Colon (tissue), 2 donors: ENCODE results near the gene VEGFB.
"Not testable (repeated sequence)": the region's sequence is repeated elsewhere in the genome, so short reads cannot be mapped to it uniquely, and the experiment has no call there.

Experiments
- FAIRE-seq: peaks from 2 replicates; lab custom pipeline; 2012; peaks lifted over from hg19 to GRCh38; lab: Jason Lieb, UNC
- donor health status: control.
- donor health status: control.

The VEGFB gene

DNA sequence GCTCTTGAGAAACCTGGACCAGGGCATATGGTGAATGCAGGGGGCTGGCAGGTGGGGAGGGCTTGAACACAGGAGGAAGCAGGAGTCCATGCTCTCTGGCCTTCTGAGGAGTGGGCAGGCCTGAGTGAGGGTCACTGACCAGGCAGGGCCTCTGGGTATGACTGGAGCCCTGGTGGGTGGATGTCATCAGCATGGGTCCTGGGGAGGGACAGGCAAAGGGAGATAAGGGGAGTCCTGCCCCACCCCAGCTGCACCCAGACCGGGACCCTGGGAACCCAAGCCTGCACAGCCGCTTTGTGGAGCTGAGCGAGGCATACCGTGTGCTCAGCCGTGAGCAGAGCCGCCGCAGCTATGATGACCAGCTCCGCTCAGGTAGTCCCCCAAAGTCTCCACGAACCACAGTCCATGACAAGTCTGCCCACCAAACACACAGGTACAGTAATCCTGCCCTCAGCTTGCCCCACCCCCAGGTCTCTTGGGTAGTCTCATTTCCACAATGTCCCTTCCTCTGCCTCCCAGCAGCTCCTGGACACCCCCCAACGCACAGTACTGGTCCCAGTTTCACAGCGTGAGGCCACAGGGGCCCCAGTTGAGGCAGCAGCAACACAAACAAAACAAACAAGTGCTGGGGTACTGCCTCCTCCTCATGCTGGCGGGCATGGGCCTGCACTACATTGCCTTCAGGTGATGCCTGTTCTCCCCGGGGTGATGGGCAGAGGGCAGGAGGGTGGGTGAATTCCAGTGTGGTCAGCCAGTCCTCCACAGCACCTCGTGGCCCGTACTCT is 2.0 kb upstream of the VEGFB start:
- FAIRE-seq: no peak

- FAIRE-seq: no peak
Measured at GRCh38 chr11:64232967-64233315, 1.4 kb upstream of the VEGFB start.

GRCh38 chr11:64234647-64235379 is 429 bp downstream of the VEGFB start:
- no peak for FAIRE-seq

DNA sequence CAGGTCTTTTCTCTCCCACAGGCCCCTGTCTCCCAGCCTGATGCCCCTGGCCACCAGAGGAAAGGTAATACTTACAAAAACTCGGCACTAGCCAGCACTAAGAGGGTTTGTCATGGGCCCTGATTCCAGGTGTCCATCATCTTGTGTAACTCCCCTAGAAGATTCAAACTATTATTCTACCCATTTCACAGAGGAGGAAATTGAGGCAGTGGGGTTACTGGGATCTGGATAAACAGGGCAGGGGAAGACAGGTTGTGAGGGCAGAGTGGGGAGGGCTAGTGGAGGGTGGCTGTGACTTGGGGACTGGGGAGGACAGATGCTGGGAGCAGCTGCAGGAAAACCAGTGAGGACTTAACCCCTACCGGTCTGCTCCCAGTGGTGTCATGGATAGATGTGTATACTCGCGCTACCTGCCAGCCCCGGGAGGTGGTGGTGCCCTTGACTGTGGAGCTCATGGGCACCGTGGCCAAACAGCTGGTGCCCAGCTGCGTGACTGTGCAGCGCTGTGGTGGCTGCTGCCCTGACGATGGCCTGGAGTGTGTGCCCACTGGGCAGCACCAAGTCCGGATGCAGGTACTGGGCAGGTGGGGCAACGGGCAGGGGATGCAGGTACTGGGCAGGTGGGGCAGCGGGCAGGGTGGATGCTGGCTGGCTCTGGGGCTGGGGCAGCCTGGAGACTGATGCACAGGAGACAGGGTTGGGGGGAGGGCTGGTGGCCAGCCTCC is 1.2 kb downstream of the VEGFB start:
- FAIRE-seq: no peak

GRCh38 chr11:64237484-64237951 is 3.1 kb downstream of the VEGFB start:
- FAIRE-seq: no peak

- FAIRE-seq: no peak
Measured at GRCh38 chr11:64238076-64238475, 3.7 kb downstream of the VEGFB start.

DNA sequence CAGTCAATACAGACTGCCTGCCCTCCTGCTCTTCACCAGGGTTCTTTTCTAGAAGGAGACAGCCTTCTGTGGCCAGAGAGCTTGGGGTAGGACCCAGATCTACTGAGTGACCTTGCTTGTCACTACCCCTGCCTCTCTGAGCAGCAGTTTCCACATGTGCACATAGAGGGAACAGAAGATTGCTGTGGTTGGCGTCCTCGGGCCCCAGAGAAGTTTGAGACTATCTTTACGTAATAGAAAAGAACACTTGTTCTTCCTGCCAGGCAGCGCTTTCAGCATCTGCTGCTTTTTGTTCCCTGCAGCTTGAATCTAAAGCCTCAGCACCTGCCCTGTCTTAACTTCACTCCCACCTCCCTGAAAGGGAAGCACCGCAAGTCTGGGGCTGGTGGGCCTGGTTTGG is 4.6 kb downstream of the VEGFB start:
- FAIRE-seq: no peak

GRCh38 chr11:64239662-64240434 is 5.5 kb downstream of the VEGFB start:
- no peak for FAIRE-seq

DNA sequence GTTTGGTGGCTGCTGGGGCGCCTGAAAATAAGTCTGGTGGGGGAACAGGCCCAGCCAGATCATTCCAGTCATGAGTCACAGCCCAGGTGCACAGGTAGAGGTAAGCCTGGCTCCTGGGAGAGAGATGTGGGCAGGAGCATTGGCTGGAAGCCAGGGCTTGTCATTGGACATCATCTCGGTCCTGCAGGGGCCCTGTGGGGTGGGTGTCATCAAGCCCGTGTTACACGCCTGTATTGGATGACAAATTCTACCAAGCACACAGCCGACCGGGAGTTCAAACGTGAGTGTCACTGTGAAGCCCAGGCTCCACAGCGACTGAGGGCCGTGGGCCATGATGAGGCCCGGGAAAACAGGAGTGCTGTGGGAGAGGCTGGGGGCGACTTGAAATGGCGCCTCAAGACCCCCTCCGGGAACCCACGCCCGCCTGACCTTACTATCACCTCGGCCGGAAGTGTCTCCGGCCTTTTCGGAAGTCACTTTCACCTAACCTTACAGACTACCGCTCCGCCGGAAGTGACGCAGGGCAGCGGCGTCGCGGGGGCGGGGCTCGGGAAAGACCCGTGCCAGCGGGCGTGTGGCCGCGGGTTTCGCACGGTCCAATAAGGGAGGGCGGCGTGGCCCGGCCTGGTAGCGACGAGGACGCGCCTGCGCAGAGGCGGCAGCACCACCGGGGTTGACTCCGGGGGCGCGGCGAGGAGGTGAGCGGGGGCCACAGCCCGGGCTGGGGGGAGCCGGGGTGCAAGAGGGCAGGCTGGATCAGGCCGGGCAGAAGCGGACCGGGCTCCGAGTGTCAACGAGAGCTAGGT is 6.3 kb downstream of the VEGFB start, which contains the start of gene FKBP2:
FKBP2 (plus strand) TSS at position 661 of the 806 bp plus-strand sequence. CDS start 1,293 bp downstream, outside the sequence.
- FAIRE-seq: no peak

GRCh38 chr11:64241241-64241490 is 6.8 kb downstream of the VEGFB start:
- FAIRE-seq: no peak

DNA sequence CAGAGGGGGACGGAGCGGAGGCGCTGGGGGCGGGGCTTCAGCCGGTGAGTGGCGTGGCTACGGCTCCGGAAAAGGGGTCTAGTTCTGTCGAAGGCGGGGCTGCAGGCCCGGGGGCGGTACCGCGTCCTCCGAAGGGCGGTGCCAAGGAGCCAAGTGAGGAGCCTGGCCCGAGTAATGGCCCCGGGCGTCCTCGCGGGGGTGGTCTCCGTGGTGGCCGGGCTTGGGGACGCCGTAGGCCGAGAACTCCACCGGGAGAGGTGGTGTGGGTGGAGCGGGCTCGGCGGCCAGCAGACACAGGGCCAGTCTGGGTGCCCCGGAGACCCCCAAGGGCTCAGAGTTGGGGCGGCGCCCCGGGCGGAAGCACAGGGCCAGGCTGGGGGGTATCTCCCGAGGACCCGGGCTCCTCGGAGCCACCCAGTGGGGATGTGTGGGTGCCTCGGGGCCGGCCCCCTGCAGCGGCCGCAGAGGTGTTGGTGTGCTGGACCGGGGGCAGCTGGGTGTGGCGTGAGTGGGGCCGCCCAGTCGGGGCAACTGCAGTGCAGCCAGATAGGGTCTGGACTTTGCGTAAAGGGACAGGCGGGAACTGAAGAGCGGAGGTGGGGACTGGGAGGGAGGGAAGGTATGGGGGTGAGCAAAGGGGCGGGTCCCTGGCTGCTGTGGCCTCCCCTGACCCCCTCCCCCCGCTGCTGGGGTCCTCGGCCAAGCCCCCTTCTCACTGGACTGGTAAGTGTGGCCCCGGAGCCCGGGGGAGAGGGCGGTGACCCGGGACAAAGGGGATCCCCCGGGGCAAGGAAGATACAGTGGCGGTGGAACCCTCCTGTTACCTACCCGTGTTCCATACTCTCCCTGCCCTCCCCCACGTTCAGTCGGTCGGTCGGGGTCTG is 7.3 kb downstream of the VEGFB start:
- FAIRE-seq: no peak

DNA sequence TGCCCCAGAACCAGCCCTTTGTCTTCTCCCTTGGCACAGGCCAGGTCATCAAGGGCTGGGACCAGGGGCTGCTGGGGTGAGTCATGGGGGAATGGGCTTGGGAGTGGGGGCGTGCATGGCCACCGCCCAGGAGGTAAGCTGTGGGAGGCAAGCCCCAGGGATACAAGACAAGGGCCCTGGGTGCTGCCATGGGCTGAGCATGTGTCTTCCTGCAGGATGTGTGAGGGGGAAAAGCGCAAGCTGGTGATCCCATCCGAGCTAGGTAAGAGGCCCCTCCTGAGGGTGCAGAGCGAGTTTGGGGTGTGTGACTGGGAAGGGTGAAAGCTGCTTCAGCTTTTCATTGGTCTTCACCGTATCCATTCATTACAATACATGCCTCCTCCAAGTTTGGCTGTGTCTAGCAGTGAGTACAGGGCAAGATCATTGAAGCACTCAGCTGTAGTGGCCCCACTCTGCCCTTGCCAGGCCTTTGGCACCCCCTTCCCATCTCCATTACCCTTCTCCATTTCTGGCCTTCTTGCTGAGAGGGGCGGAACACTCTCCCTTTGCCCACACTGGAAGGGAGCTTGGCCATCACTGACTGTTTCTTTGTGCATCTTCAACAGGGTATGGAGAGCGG is 9.0 kb downstream of the VEGFB start:
- no peak for FAIRE-seq

GRCh38 chr11:64244107-64244506 is 9.7 kb downstream of the VEGFB start:
- no peak for FAIRE-seq

DNA sequence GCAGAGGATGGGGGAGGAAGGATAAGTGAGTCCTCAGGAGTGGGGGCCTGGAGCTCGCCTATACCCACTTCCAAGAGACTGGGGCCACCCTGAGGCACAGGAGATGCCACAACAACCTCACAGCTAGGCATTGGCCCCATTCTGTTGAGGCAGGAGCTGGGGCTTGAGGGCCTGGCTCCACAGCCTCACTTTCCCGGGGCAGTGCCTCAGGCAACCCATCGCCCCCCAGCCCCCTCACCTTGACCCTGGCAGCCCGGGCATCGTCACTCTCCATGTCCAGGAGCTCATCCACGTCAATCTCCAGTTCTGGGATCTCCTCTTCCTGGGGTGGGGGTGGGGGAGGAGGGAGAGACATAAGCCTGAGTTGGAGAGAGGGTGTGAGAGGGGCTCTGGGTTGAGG is 10.6 kb downstream of the VEGFB start:
- no peak for FAIRE-seq

DNA sequence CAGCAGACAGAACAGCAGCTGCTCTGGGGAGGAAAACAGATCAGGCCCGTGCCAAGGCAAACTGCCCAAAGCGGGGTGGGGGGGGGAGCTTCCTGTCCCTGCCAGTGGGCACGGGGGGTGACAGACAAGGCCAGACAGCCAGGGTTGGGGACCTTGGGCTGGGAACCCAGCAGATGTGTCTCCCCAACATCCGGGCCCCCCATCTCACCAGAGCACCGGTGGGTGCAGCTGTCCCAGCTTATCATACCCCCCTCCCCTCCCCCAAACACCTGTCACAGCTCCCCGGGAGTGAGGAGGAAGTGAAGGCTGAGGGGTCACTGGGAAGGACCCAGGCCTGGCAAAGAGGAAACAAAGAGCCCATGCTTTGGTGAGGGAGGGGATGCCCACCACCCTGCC is 11.0 kb downstream of the VEGFB start:
- no peak for FAIRE-seq

GRCh38 chr11:64245797-64246620 is 11.6 kb downstream of the VEGFB start:
- FAIRE-seq: no peak

- FAIRE-seq: not testable (repeated sequence)
Measured at GRCh38 chr11:64246621-64246870, 12.2 kb downstream of the VEGFB start.

DNA sequence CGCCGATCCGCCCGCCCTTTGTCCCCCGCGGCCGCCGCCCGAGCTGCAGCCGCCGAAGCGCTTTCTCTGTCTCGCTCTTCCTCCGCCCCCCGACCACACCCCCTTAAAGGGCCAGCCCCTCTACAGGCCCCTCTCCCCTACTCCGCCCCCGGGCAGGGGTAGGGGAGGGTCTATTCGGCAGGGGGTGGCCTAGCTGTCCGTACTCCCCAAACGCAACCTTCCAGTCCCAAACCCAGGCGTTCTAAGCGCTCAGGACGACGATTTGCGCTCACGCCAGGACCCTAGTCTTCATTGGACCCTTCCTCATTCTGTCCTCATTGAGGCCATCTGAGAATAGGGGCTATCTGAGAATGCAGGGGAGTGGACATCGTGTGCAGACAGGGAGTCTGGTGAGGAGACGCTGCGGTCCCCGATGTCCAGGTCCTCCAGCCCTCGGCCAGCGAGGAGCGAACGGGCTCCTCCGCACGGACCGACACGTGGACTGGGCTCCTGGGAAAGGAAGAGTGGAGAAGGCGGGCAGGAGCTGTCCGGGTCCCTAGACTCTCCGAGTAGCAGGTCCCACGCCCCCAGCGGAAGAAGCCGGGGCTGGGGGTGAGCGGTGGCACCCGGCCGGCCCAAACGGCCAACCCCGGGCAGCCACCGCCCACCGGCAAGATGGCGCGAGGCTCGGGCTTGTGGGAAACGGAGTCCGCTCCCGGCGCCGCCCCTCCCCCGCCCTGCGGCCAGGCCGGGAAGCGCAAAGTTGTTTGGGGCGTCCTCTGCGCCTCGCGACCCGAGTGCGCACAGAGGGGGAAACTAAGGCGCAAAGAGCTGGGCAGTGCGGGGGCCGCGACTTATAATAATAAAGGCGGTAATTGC is 12.7 kb downstream of the VEGFB start, which contains the start of gene PPP1R14B:
PPP1R14B (minus strand) TSS at position 73 of the 858 bp plus-strand sequence. CDS start 270 bp downstream, outside the sequence.
- FAIRE-seq: no peak
